Pulmonary artery endothelial cell (primary cell): Measurements from ENCODE around the gene ASB16. TPM values are rescaled to one million over a fixed set of nuclear protein-coding genes. Genes with fewer than 3 reads are reported as not detected.
"Not testable (repeated sequence)": the region's sequence is repeated elsewhere in the genome, so short reads cannot be mapped to it uniquely, and the experiment has no call there.

ENCODE experiments used
- DNase-seq: peaks from one replicate; pipeline ENCODE4 v3.0.0-alpha.2; 2011; ENCODE audit warnings: low read depth, low spot score
- total RNA-seq: library from RNA; depleted of rRNA; stranded (reverse); fragments of >200 nt; gene quantifications from 2 replicates; pipeline ENCODE4 v1.2.3, GENCODE V29; 2014

Gene ASB16
- total RNA-seq, 1 donor from 2014 or later = not detected

- no peak for DNase-seq
These were observed 23.8 kb upstream of the ASB16 start for GRCh38 chr17:44146375-44147346.

DNA sequence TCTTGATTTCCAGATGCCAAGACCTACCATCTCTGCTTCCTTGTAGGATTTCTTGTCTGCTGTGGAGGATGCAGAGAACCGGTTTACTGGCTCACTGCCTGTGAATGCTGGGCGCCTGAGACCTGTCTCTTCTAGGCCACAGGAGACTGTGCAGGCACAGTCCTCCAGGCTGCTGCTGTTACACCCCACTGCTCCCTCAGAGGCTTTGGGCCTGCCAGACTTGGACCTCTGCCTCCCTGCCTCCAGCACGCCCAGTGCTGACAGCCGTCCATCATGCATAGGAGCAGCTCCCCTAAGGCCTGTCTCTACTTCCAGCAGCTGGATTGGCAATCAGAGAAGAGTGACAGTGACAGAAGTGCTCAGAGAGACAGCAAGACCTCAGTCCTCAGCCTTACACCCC lies 22.7 kb upstream of the ASB16 start:
- DNase-seq = no peak

DNA sequence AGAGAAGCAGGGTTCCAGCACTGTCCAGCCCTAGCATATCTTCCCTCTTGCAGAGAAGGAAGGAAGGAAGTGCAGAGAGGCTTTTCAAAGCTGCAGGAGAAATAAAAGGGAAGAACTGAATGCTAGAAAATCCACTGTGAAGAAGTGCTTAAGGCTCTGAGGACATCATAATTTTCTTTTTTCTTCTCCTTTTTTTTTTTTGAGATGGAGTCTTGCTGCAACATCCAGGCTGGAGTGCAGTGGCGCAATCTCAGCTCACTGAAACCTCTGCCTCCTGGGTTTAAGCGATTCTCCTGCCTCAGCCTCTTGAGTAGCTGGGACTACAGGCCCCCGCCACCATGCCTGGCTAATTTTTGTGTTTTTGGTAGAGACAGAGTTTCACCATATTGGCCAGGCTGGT lies 21.4 kb upstream of the ASB16 start:
- DNase-seq = not testable (repeated sequence)

GRCh38 chr17:44149750-44150329 lies 20.7 kb upstream of the ASB16 start:
- no peak for DNase-seq

DNA sequence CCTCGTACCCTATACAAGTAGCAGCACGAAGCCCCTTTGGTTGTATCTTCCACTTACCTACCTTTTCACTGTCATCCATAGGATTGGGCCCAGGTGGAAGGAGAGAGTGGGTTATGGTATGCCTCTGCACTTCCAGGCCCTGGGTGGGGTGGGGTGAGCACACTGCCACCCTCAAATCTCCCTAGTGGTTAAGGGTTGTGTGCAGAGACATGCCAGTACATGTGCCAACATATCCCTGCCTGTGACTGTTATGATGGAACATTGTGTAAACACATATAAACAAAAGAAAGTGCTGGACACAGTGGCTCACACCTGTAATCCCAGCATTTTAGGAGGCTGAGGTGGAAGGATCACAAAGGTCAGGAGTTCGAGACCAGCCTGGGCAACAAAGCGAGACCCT lies 17.6 kb upstream of the ASB16 start:
- DNase-seq = no peak

- no peak for DNase-seq
These were observed 15.0 kb upstream of the ASB16 start for GRCh38 chr17:44155488-44155887.

DNA sequence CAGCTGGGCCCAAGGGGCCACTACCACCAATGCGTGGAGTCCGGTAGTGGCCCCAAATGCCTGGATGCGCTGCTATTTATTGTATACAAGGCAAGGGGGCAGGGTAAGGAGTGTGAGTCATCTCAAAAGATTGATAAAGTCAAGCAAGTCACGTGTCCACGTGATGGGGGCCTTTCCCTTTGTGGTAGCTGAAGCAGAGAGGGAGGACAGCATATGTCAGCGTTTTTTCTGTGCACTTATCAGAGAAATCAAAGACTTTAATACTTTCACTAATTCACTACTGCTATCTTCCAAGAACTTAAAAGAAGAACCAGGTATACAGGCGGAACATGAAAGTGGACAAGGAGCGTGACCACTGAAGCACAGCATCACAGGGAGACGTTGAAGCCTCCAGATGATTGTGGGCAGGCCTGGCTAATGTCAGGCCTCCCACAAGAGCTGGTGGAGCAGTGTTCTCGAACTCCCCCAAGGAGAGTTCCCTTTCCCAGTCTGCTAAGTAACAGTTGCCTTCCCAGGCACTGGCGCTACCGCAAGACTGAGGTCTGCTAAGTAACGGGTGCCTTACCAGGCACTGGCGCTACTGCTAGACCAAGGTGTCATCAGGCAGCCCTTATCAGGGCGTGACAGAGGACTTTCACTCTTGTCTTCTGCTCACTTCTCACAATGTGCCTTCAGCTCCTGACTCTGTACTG lies 10.8 kb upstream of the ASB16 start:
- DNase-seq = no peak

- no peak for DNase-seq
These were observed 6.0 kb upstream of the ASB16 start for GRCh38 chr17:44164476-44164875.

DNA sequence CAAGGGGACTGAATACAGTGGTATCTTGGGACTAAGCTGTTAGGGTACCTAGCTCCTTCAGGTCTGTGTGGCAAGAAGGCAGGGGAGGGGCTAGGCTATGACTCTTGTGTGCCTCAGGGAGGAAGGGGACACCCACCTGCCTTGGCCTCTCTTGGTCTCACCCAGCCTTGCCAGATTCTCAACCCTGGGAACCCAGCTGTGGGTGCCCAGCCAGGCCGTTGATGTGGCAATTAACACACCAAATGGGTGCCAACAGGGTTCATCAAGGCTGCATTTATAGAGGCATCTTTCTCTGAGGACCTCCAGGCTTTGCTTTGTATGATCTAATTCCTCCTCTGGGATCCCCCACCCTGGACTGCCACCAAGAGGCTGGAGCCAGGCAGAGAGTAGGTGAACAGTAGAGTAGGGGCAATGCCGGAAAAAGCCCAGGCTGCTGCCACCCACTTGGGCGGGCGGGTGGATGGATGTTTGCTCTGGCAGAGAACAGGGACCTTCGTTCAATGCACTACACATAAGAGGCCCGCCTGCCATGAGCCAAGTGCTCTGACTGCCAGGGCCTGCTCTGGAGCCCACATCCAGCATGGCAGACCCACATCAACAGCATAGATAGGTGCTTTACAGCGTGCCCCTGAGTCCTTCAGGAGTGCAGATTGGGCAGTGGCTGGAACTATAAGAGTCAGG lies 3.2 kb upstream of the ASB16 start:
- no peak for DNase-seq

DNA sequence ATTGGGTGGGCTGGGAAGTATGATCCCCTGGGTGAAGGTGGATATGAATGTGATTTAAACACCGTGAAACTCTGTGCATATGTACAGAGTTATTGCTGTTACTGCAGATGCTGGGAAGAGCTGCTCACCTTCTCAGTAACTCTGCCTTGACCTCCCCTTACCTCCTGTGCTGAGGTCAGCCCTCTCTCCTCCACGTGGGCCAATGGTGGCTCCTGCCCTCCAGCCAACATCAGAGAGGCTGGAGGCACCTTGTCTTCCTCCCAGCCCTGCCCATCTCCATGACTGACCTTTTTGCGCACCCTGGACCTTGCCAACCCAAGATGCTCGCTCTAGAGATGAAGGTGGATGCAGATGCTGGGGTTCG lies 387 bp upstream of the ASB16 start:
- DNase-seq = no peak

DNA sequence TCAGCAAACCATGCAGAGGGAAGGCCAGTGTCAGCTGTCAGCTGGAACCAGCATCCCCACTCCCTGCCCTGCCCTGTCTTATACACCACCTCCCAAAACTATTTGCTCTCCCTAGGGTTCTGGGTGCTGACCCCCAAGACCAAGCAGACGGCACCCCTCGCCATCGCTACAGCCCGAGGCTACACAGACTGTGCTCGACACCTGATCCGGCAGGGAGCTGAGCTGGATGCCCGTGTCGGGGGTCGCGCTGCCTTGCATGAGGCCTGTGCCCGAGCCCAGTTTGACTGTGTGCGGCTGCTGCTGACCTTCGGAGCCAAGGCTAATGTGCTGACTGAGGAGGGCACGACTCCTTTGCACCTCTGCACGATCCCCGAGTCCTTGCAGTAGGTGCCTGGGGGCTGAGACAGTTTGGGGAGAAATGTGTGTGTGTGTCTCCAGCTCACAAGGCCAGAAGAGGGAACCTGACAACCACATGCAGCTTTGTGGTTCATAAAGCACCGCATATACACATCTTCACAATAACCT lies 1.5 kb downstream of the ASB16 start:
- no peak for DNase-seq

GRCh38 chr17:44174427-44174826 lies 3.9 kb downstream of the ASB16 start:
- no peak for DNase-seq

- no peak for DNase-seq
These were observed 5.8 kb downstream of the ASB16 start for GRCh38 chr17:44176257-44176656.

DNA sequence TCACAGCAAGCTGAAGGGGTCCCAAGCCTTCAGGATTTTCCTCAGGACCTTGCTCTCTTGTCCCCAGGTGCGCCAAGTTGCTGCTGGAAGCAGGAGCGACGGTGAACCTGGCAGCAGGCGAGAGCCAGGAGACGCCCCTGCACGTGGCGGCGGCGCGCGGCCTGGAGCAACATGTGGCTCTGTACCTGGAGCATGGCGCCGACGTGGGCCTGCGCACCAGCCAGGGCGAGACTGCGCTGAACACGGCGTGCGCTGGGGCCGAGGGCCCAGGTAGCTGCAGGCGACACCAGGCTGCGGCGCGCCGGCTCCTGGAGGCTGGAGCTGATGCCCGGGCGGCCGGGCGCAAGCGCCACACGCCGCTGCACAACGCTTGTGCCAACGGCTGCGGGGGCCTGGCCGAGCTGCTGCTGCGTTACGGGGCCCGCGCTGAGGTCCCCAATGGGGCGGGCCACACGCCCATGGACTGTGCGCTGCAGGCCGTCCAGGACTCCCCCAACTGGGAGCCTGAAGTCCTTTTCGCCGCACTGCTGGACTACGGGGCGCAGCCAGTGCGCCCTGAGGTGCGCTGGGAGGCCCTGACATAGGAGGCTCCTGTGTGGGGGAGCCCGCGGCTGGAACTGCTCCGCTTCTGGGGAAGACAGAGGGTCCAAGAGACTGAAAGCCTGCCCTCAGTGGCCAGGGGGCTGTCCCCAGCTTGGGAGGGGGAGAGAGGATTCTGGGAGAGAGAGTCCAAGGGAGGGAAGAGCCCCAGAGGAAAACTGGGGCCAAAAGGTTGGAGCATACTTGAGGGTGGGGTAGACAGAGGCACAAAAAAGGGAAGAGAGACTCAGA lies 6.4 kb downstream of the ASB16 start:
- DNase-seq = no peak

- no peak for DNase-seq
These were observed 7.1 kb downstream of the ASB16 start for GRCh38 chr17:44177640-44178039.

- no peak for DNase-seq
These were observed 7.6 kb downstream of the ASB16 start for GRCh38 chr17:44178133-44178532.

- no peak for DNase-seq
These were observed 12.5 kb downstream of the ASB16 start for GRCh38 chr17:44183024-44183423.

GRCh38 chr17:44184212-44184810 lies 13.8 kb downstream of the ASB16 start:
- no peak for DNase-seq

GRCh38 chr17:44186307-44187130 lies 16.0 kb downstream of the ASB16 start, which contains the start of gene TMUB2:
TMUB2 (plus strand) TSS chr17:44186972; CDS start chr17:44187709, 737 bp downstream.
- DNase-seq = peak; percentile 98
